ENCODE measurements around the gene MNS1.

The MNS1 gene

GRCh38 chr15:56385908-56386307, 79.0 kb downstream of the MNS1 start:
- in situ Hi-C loops (cut with MboI; ENCODE audit: low pct_unique_long_range_greater_than_20kb, low sequenced_read_pairs), result no loop called here
- no peak for DNase-seq

GRCh38 chr15:56383010-56383409, 81.9 kb downstream of the MNS1 start:
- in situ Hi-C loops (cut with MboI; ENCODE audit: low pct_unique_long_range_greater_than_20kb, low sequenced_read_pairs), result no loop called here
- no peak for DNase-seq

All from KBM-7 (cell line).